ENCODE data around the gene ENHO.

Gene ENHO

DNA sequence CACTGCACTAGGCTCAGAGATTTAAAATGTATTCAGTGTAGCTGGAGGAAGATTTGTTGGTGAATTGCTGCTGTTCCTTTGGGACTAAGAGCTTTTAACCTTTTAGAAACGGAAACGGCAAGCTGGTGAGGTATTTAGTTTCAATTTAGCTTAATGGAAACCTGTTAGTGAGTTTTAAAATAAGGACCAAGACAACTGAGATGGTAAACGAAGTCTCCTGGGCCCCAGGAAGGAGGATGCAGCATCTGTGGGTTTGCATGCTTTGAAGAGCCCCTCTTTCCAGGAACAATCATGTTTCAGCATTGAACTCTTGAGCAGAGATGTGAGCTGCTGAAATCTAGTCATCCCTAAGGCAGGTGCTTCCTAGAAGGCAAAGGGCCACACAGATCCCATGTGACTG lies 47.7 kb downstream of the ENHO start:
- no peak for DNase-seq (ENCODE audit: low read depth)

All from stimulated activated CD4-positive, alpha-beta T cell treated with anti-CD3 and anti-CD28 coated beads, Interleukin-2, amount 100 ng/mL, for 4 hours (primary cell).